ENCODE measurements around the gene TMBIM4. TPM values are rescaled to one million over a fixed set of nuclear protein-coding genes. Genes with fewer than 3 reads are reported as not detected.

The TMBIM4 gene
- total and polyA plus RNA-seq, 4 donors: 58.6 to 154 (median 102) TPM

- H3K27ac ChIP-seq (ENCODE audit: low read depth in 1 of 2, low read length in 2 of 2): no peak overlapping the region
- H3K36me3 ChIP-seq (ENCODE audit: control insufficient read depth in 4 of 4, insufficient read depth in 3 of 4, low read depth in 1 of 4, low read length in 3 of 4): no peaks in the 10 kb centered on the region
- no peak overlapping the region for H3K9ac ChIP-seq (ENCODE audit: low read depth in 1 of 2, low read length in 2 of 2)
- H3K27me3 ChIP-seq (ENCODE audit: control insufficient read depth in 4 of 4, insufficient read depth in 4 of 4, low read length in 3 of 4): peaks cover 0 to 3% (median 1%) of the 10 kb centered on the region in 4 donors
- H3K4me3 ChIP-seq (ENCODE audit: low read depth in 1 of 3, low read length in 3 of 3): no peak overlapping the region
- no peaks in the 10 kb centered on the region for H3K4me1 ChIP-seq (ENCODE audit: control insufficient read depth in 4 of 4, insufficient read depth in 4 of 4, low read length in 3 of 4)
- TF ChIP-seq CTCF (IDR thresholded peaks at IDR 0.05; ENCODE audit: low read depth, low read length, missing input control): no peak
- no peak for TF ChIP-seq JUND (IDR thresholded peaks at IDR 0.05)
- no peak for TF ChIP-seq RAD21 (IDR thresholded peaks at IDR 0.05)
- TF ChIP-seq HNF4A (conservative IDR thresholded peaks at IDR 0.05): no peak
- TF ChIP-seq YY1 (IDR thresholded peaks at IDR 0.05): no peak
- no peak for TF ChIP-seq HNF4G (IDR thresholded peaks at IDR 0.05)
- TF ChIP-seq ZBTB33 (IDR thresholded peaks at IDR 0.05): no peak
- no peak for TF ChIP-seq SP1 (IDR thresholded peaks at IDR 0.05)
- TF ChIP-seq TAF1 (conservative IDR thresholded peaks at IDR 0.05): no peak
- no peak for TF ChIP-seq FOXA2 (IDR thresholded peaks at IDR 0.05)
- no peak for TF ChIP-seq GABPA (IDR thresholded peaks at IDR 0.05 in 1 of 2, conservative IDR thresholded peaks at IDR 0.05 in 1 of 2)
- TF ChIP-seq REST (IDR thresholded peaks at IDR 0.05): no peak
- no peak for DNase-seq (ENCODE audit: low spot score)
- peaks cover 0 to 7% (median 2%) of the 10 kb centered on the region in 4 donors for H3K9me3 ChIP-seq (ENCODE audit: control insufficient read depth in 4 of 4, low read length in 3 of 4)
Observed at GRCh38 chr12:66199831-66200509, 30.2 kb upstream of the TMBIM4 start.

- no peak overlapping the region for H3K27ac ChIP-seq (ENCODE audit: low read depth in 1 of 2, low read length in 2 of 2)
- no peak for DNase-seq (ENCODE audit: low spot score)
- H3K27me3 ChIP-seq (ENCODE audit: control insufficient read depth in 4 of 4, insufficient read depth in 4 of 4, low read length in 3 of 4): peaks cover 0 to 3% (median 1%) of the 10 kb centered on the region in 4 donors
- H3K4me3 ChIP-seq (ENCODE audit: low read depth in 1 of 3, low read length in 3 of 3): no peak overlapping the region
- H3K9ac ChIP-seq (ENCODE audit: low read depth in 1 of 2, low read length in 2 of 2): no peak overlapping the region
- H3K9me3 ChIP-seq (ENCODE audit: control insufficient read depth in 4 of 4, low read length in 3 of 4): peaks cover 0 to 7% (median 2%) of the 10 kb centered on the region in 4 donors
- no peaks in the 10 kb centered on the region for H3K36me3 ChIP-seq (ENCODE audit: control insufficient read depth in 4 of 4, insufficient read depth in 3 of 4, low read depth in 1 of 4, low read length in 3 of 4)
- WGBS: 71% methylated on average over 3 of the region's 3 CpGs
- H3K4me1 ChIP-seq (ENCODE audit: control insufficient read depth in 4 of 4, insufficient read depth in 4 of 4, low read length in 3 of 4): no peaks in the 10 kb centered on the region
- TF ChIP-seq CTCF (IDR thresholded peaks at IDR 0.05; ENCODE audit: low read depth, low read length, missing input control) (no peak), YY1 (IDR thresholded peaks at IDR 0.05) (no peak), FOXA1 (IDR thresholded peaks at IDR 0.05) (no peak), GABPA (IDR thresholded peaks at IDR 0.05 in 1 of 2, conservative IDR thresholded peaks at IDR 0.05 in 1 of 2) (no peak), RXRA (IDR thresholded peaks at IDR 0.05) (no peak), HNF4G (IDR thresholded peaks at IDR 0.05) (no peak), HNF4A (conservative IDR thresholded peaks at IDR 0.05) (no peak), SP1 (IDR thresholded peaks at IDR 0.05) (no peak), FOXA2 (IDR thresholded peaks at IDR 0.05) (no peak), REST (IDR thresholded peaks at IDR 0.05) (no peak), JUND (IDR thresholded peaks at IDR 0.05) (no peak), TAF1 (conservative IDR thresholded peaks at IDR 0.05) (no peak), ZBTB33 (IDR thresholded peaks at IDR 0.05) (no peak)
Observed at GRCh38 chr12:66199141-66199540, 29.3 kb upstream of the TMBIM4 start.
